Measurements from ENCODE around the gene ATP2C2.

GRCh38 chr16:84466692-84467091 is 98.4 kb downstream of the ATP2C2 start:
- TF ChIP-seq CTCF (conservative IDR thresholded peaks at IDR 0.05) (no peak), ZFX (IDR thresholded peaks at IDR 0.05) (no peak)

Measured in C4-2B (cell line).